HepG2 (cell line): ENCODE results near the gene SNX22. TPM values are rescaled to one million over a fixed set of nuclear protein-coding genes. Genes with fewer than 3 reads are reported as not detected.
A peak's percentile ranks its signal among the peaks of the same experiment; 100 is the strongest.

Experiments
- FOXK1 ChIP-seq: sonication (generic); formaldehyde crosslinking; IDR thresholded peaks from 2 replicates; pipeline ENCODE4 v1.4.0; 2020; ENCODE audit warnings: low read depth, missing genetic modification reagents, borderline replicate concordance
- GABPA ChIP-seq, 2 experiments: IDR thresholded peaks; 2 replicates each; pipeline ENCODE4 v1.6.1; 2011 to 2016; ENCODE audit warnings: low read depth in 2 of 2, low read length in 1 of 2, missing biosample characterization in 1 of 2, missing genetic modification characterization in 1 of 2
- HDAC2 ChIP-seq: sonication (generic); formaldehyde crosslinking; IDR thresholded peaks from 2 replicates; pipeline ENCODE4 v1.4.0; 2020; ENCODE audit warnings: missing genetic modification reagents
- KDM5A ChIP-seq: fragments of 200-600 bp; sonication (generic); IDR thresholded peaks from 2 replicates; pipeline ENCODE4 v1.7.0; 2018; ENCODE audit warnings: antibody characterized with exemption, mild to moderate bottlenecking, low read length, borderline replicate concordance
- MAFK ChIP-seq, 2 experiments: IDR thresholded peaks in 1 of 2; conservative IDR thresholded peaks in 1 of 2; 2 replicates each; pipeline ENCODE4 v1.6.1; 2011; ENCODE audit warnings: improper control_type of control experiment in 2 of 2, low read length in 2 of 2
- NCOA2 ChIP-seq: sonication (generic); formaldehyde crosslinking; IDR thresholded peaks from 2 replicates; pipeline ENCODE4 v1.8.0; 2022; ENCODE audit warnings: inconsistent platforms
- NCOR1 ChIP-seq: fragments of 200-600 bp; sonication (generic); IDR thresholded peaks from 2 replicates; pipeline ENCODE4 v1.7.0; 2017; ENCODE audit warnings: antibody characterized with exemption, low read length, borderline replicate concordance
- NFRKB ChIP-seq: fragments of 450-650 bp; IDR thresholded peaks from 2 replicates; pipeline ENCODE4 v1.6.1; 2017
- PTBP1 ChIP-seq: fragments of 200-400 bp; formaldehyde crosslinking; IDR thresholded peaks from 2 replicates; pipeline ENCODE4 v1.6.1; 2018; ENCODE audit warnings: low read length, low read depth; ENCODE audit not compliant: poor library complexity, severe bottlenecking
- SNRNP70 ChIP-seq: fragments of 200-400 bp; formaldehyde crosslinking; IDR thresholded peaks from 2 replicates; pipeline ENCODE4 v1.6.1; 2017; ENCODE audit warnings: mild to moderate bottlenecking, low read depth, low read length, moderate library complexity
- TP53 ChIP-seq: sonication (generic); formaldehyde crosslinking; conservative IDR thresholded peaks from 2 replicates; pipeline ENCODE4 v1.4.0; 2020; ENCODE audit warnings: missing genetic modification reagents
- WIZ ChIP-seq: sonication (generic); formaldehyde crosslinking; IDR thresholded peaks from 2 replicates; pipeline ENCODE4 v1.5.1; 2020; ENCODE audit warnings: mild to moderate bottlenecking, missing genetic modification reagents
- ZNF564 ChIP-seq: sonication (generic); formaldehyde crosslinking; IDR thresholded peaks from 2 replicates; pipeline ENCODE4 v1.8.1; 2023; ENCODE audit warnings: mild to moderate bottlenecking, missing genetic modification reagents
- ZNF619 ChIP-seq: sonication (generic); formaldehyde crosslinking; IDR thresholded peaks from 2 replicates; pipeline ENCODE4 v1.4.0; 2020; ENCODE audit warnings: mild to moderate bottlenecking, missing genetic modification reagents
- ZNF674 ChIP-seq: sonication (generic); formaldehyde crosslinking; IDR thresholded peaks from 2 replicates; pipeline ENCODE4 v1.5.0; 2020; ENCODE audit warnings: low read depth, mild to moderate bottlenecking, missing genetic modification reagents
- polyA plus RNA-seq, 8 experiments: library from polyadenylated mRNA; depleted of rRNA in 3 of 8; stranded (reverse) in 7 of 8; unstranded in 1 of 8; fragments of >200 nt; fragmentation: Illumina TruSeq in 4 of 8; extraction: Trizol in 4 of 8; gene quantifications; 2 replicates each; pipeline versions ENCODE4 v1.2.1 to v1.2.3, GENCODE V29; 2011 to 2016; ENCODE audit warnings: low read depth in 4 of 8, missing spikeins in 1 of 8, mixed read lengths in 1 of 8; ENCODE audit not compliant: insufficient read depth in 1 of 8
- total RNA-seq, 5 experiments: library from RNA; depleted of rRNA; stranded (reverse); fragments of >200 nt; fragmentation: Illumina TruSeq; extraction: Trizol; gene quantifications; 2 replicates each; pipeline ENCODE4 v1.2.3, GENCODE V29; 2016; ENCODE audit warnings: low read depth in 1 of 5
- TF ChIP-seq, protein P1 (sequence below): sonication (generic); IDR thresholded peaks from 2 replicates; pipeline ENCODE4 v1.6.1; 2016; ENCODE audit warnings: low read depth, borderline replicate concordance
- TF ChIP-seq, protein P2 (sequence below): sonication (generic); formaldehyde crosslinking; IDR thresholded peaks from 2 replicates; pipeline ENCODE4 v1.5.0; 2020; ENCODE audit warnings: missing genetic modification reagents
- TF ChIP-seq, protein P3 (sequence below): sonication (generic); formaldehyde crosslinking; IDR thresholded peaks from 2 replicates; pipeline ENCODE4 v1.5.0; 2020; ENCODE audit warnings: mild to moderate bottlenecking, low read depth, missing genetic modification reagents, borderline replicate concordance
- TF ChIP-seq, protein P4 (sequence below): IDR thresholded peaks from 2 replicates; pipeline ENCODE4 v1.6.1; 2016
- TF ChIP-seq, protein P5 (sequence below), 2 experiments: sonication (generic) in 1 of 2; formaldehyde crosslinking in 1 of 2; IDR thresholded peaks; 2 replicates each; pipeline versions ENCODE4 v1.4.0 to v1.6.1; 2016 to 2020; ENCODE audit warnings: borderline replicate concordance in 1 of 2, low read depth in 1 of 2, mild to moderate bottlenecking in 1 of 2, missing genetic modification reagents in 1 of 2

The SNX22 gene
- total and polyA plus RNA-seq, 2 of the 13 experiments (the other 11 are each of a cell fraction or from before 2014, with no cell fraction given): 2.3 to 5.5 TPM

DNA sequence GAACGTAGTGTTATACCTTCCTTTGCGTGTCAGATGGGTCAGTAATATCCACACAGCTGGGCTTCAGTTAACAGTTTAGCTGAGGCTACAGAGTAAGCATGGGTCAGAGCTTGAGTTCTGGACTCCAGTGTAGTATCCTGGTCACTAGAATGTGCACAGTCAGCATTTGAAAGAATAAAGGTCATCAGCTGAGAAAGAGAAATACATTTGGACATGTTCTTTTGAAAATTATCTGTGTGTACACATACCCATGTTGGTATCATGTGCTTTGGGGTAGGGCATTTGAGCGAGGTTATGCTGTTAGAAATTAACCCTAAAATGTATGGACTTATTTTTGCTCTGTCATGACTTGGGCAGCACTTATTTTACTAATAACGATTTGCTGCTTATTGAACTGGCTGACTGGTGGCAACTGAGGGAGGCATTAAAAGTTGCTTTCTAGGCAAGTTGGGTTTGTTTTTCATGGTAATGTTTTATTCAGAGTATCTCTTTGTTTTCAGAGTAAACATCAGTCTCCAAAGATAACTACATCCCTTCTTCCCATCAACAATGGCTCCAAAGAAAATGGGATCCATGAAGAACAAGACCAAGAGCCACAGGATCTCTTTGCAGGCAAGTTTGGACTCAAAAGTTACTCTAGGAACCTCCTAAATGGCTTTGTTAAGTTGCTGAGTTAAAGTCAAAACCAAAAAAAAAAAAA lies 39.3 kb upstream of the SNX22 start (continued):
- TF ChIP-seq TP53 (CRISPR knock-in tag) (no peak), ZNF619 (CRISPR knock-in tag) (no peak), NFRKB (no peak), KDM5A (no peak), PTBP1 (no peak), SNRNP70 (no peak), MAFK (conservative IDR thresholded peaks at IDR 0.05 in 1 of 2, IDR thresholded peaks at IDR 0.05 in 1 of 2; ENCODE audit: low read length in 2 of 2) (peak; percentile 100), NCOA2 (CRISPR knock-in tag) (no peak), ZNF674 (CRISPR knock-in tag) (no peak), ZNF564 (CRISPR knock-in tag) (no peak), FOXK1 (no peak), WIZ (CRISPR knock-in tag) (no peak), GABPA (IDR thresholded peaks at IDR 0.05; ENCODE audit: low read depth, low read length) (no peak), GABPA (CRISPR knock-in tag; IDR thresholded peaks at IDR 0.05; ENCODE audit: low read depth) (no peak), NCOR1 (peak; percentile 42; the same call in 1 of the 2 replicates), HDAC2 (CRISPR knock-in tag) (0 out of 2 replicates have a peak, but pooled peaks have one; percentile 23)
- TF ChIP-seq, protein P1, sequence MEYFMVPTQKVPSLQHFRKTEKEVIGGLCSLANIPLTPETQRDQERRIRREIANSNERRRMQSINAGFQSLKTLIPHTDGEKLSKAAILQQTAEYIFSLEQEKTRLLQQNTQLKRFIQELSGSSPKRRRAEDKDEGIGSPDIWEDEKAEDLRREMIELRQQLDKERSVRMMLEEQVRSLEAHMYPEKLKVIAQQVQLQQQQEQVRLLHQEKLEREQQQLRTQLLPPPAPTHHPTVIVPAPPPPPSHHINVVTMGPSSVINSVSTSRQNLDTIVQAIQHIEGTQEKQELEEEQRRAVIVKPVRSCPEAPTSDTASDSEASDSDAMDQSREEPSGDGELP: peak; percentile 94
- TF ChIP-seq, protein P2, sequence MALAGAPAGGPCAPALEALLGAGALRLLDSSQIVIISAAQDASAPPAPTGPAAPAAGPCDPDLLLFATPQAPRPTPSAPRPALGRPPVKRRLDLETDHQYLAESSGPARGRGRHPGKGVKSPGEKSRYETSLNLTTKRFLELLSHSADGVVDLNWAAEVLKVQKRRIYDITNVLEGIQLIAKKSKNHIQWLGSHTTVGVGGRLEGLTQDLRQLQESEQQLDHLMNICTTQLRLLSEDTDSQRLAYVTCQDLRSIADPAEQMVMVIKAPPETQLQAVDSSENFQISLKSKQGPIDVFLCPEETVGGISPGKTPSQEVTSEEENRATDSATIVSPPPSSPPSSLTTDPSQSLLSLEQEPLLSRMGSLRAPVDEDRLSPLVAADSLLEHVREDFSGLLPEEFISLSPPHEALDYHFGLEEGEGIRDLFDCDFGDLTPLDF (CRISPR knock-in tag): no peak
- TF ChIP-seq, protein P3, sequence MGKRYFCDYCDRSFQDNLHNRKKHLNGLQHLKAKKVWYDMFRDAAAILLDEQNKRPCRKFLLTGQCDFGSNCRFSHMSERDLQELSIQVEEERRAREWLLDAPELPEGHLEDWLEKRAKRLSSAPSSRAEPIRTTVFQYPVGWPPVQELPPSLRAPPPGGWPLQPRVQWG (CRISPR knock-in tag): no peak
- TF ChIP-seq, protein P4, sequence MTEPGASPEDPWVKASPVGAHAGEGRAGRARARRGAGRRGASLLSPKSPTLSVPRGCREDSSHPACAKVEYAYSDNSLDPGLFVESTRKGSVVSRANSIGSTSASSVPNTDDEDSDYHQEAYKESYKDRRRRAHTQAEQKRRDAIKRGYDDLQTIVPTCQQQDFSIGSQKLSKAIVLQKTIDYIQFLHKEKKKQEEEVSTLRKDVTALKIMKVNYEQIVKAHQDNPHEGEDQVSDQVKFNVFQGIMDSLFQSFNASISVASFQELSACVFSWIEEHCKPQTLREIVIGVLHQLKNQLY (CRISPR knock-in tag): no peak
- TF ChIP-seq, protein P5, sequence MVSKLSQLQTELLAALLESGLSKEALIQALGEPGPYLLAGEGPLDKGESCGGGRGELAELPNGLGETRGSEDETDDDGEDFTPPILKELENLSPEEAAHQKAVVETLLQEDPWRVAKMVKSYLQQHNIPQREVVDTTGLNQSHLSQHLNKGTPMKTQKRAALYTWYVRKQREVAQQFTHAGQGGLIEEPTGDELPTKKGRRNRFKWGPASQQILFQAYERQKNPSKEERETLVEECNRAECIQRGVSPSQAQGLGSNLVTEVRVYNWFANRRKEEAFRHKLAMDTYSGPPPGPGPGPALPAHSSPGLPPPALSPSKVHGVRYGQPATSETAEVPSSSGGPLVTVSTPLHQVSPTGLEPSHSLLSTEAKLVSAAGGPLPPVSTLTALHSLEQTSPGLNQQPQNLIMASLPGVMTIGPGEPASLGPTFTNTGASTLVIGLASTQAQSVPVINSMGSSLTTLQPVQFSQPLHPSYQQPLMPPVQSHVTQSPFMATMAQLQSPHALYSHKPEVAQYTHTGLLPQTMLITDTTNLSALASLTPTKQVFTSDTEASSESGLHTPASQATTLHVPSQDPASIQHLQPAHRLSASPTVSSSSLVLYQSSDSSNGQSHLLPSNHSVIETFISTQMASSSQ (IDR thresholded peaks at IDR 0.05; ENCODE audit: low read depth): no peak
- TF ChIP-seq, protein P5 (CRISPR knock-in tag; IDR thresholded peaks at IDR 0.05; ENCODE audit: borderline replicate concordance): no peak
